Effector memory CD8-positive, alpha-beta T cell (primary cell): ENCODE data around the gene MEI1.
"Not testable (repeated sequence)": the region's sequence is repeated elsewhere in the genome, so short reads cannot be mapped to it uniquely, and the experiment has no call there.

Source experiments
- ATAC-seq: fragments of 150-1000 bp; cut with Tn5 transposase; replicated peaks from 2 replicates; pipeline ENCODE4 v1.10.0; 2021; ENCODE audit warnings: mild to moderate bottlenecking, moderate library complexity
- DNase-seq, 3 experiments: peaks; one replicate each; pipeline ENCODE4 v3.0.0; 2021
- H3K27ac Mint-ChIP-seq, 2 donors: one replicate each; pipeline ENCODE4 v1.8.0; 2022; ENCODE audit warnings: mild to moderate bottlenecking in 2 of 2, mixed read lengths in 2 of 2, moderate library complexity in 2 of 2
- H3K27me3 Mint-ChIP-seq, 2 donors: one replicate each; pipeline ENCODE4 v1.8.0; 2022; ENCODE audit warnings: mixed read lengths in 2 of 2
- H3K36me3 Mint-ChIP-seq: one replicate; pipeline ENCODE4 v1.8.0; 2022; ENCODE audit warnings: mild to moderate bottlenecking, moderate library complexity, mixed read lengths; ENCODE audit not compliant: insufficient read depth
- H3K4me1 Mint-ChIP-seq, 2 donors: one replicate each; pipeline ENCODE4 v1.8.0; 2022; ENCODE audit warnings: low read depth in 2 of 2, mixed read lengths in 2 of 2
- H3K4me3 Mint-ChIP-seq, 2 donors: one replicate each; pipeline ENCODE4 v1.8.0; 2022; ENCODE audit warnings: mild to moderate bottlenecking in 2 of 2, mixed read lengths in 2 of 2, moderate library complexity in 2 of 2
- H3K9me3 Mint-ChIP-seq, 2 donors: one replicate each; pipeline ENCODE4 v1.8.0; 2022; ENCODE audit warnings: mixed read lengths in 2 of 2

Gene MEI1

DNA sequence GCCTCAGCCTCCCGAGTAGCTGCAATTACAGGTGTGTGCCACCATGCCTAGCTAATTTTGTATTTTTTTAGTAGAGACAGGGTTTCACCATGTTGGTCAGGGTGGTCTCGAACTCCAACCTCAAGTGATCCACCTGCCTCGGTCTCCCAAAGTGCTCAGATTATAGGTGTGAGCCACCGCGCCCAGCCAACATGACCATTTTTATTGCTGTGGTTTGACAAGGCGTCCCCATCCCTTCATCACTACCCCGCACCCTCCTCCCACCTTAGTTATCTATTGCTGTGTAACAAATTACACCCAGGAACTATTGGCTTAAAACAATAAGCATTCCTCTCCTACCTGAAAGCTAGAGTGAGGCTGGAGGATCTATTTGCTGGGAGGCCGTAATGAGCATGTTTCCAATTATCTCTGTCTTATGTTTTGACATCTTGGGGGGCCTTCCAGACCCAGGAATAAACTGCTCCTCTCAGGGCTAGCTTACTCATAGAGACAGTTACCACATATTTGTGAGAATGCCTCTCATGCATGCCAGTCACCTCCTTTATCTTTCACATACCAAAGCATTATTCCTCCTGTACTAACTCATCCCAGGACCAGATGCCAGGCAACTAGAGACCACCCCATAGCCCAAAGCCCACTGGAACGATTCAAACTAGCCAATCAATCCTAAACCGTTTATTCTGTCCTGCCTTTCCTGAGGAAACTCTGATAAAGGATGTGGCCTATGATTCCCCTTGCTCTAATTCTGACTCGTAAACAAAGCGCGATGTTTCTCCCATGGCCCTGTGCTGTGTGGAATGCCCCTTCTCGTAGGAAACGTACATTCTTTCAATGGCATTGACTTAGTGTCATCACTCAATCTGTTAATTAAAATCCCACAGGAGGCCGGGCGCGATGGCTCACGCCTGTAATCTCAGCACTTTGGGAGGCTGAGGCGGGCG is 30.1 kb upstream of the MEI1 start:
- no peaks in the 10 kb centered on the region for H3K27me3 Mint-ChIP-seq
- DNase-seq = no peak
- H3K9me3 Mint-ChIP-seq = no peaks in the 10 kb centered on the region
- H3K36me3 Mint-ChIP-seq = peaks cover 46% of the 10 kb centered on the region
- peaks cover 2 to 9% of the 10 kb centered on the region in 2 donors for H3K4me1 Mint-ChIP-seq
- no peak for ATAC-seq
- H3K27ac Mint-ChIP-seq = peak overlapping the region in 1 of 2 donors; percentile 59
- H3K4me3 Mint-ChIP-seq = peak overlapping the region in 1 of 2 donors; percentile 27

DNA sequence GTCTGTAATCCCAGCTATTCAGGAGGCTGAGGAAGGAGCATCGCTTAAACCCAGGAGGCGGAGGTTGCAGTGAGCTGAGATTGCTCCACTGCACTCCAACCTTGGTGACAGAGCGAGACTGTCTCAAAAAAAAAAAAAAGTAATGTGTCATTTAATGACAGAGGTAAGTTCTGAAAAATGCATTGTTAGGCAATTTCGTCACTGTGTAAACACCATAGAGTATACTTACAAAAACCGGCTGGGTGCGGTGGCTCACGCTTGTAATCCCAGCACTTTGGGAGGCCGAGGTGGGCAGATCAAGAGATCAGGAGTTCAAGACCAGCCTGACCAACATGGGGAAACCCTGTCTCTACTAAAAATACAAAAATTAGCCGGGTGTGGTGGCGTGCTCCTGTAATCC is 27.2 kb upstream of the MEI1 start:
- DNase-seq, H3K27me3 Mint-ChIP-seq, ATAC-seq, H3K9me3 Mint-ChIP-seq, H3K4me1 Mint-ChIP-seq, H3K4me3 Mint-ChIP-seq: not testable (repeated sequence)
- peak overlapping the region in 1 of 2 donors; percentile 44 for H3K27ac Mint-ChIP-seq
- H3K36me3 Mint-ChIP-seq = peaks cover 48% of the 10 kb centered on the region

DNA sequence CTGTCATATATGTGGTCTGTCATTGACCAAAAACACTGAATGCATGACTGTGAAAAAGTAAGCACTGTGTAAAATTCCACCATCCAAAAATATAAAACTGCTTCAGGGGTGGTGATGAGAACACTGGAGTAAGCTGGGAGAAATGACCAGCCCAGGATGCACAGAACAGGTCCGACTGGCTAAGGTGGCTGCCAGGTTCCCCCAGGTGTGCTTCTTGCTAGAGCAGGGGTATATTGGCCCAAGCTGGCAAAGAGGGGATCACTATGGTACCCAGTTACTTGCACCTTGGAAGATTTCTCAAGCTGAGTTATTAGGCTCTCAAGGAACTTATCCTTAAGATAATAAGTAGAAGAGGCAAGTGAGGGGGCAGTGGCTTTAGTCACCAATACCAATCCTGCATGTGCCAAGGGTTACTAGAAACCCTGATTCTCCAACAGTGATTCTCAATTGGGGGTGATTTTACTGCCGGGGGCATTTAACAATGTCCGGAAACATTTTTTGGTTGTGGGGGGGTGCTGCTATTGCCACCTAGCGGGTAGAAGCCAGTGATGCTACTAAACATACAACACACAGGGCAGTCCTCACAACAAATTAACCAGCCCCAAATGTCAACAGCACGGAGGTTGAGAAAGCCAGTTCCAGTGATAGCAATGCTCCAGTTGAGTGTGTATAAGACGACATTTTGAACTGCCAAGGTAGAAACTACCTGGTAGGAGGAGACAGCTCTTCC is 26.4 kb upstream of the MEI1 start:
- no peak overlapping the region for H3K27ac Mint-ChIP-seq
- H3K9me3 Mint-ChIP-seq = no peaks in the 10 kb centered on the region
- H3K36me3 Mint-ChIP-seq = peaks cover 46% of the 10 kb centered on the region
- H3K4me3 Mint-ChIP-seq = no peak overlapping the region
- no peaks in the 10 kb centered on the region for H3K27me3 Mint-ChIP-seq
- peak in 1 of 3 experiments; percentile 16 for DNase-seq
- H3K4me1 Mint-ChIP-seq = peaks cover 4 to 10% of the 10 kb centered on the region in 2 donors
- peak; percentile 45 for ATAC-seq

DNA sequence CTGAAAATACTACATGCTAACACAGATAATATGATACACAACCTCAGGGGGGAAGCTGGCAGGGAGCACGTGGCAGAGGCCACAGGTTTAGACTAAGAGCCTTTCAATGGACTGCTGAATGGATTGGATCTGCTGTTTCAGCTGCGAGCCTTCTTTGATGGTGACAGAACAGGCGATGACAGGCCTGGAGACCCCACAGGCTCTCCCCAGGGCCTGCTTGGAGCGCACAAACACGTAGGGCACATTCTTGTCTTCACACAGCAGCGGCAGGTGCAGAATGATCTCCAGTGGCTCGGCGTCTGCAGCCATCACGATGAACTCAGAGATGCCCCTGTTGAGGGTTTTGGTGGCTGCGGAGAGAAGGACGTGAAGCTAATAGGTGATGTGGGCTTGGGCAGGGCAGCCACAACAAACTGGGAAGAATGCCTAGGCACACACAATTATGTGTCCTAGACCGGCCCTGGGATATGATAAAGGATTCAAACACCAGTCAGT is 24.4 kb upstream of the MEI1 start:
- Mint-ChIP-seq H3K4me3 (no peak overlapping the region), H3K4me1 (peaks cover 4 to 10% of the 10 kb centered on the region in 2 donors), H3K36me3 (peaks cover 65% of the 10 kb centered on the region), H3K9me3 (no peaks in the 10 kb centered on the region), H3K27me3 (no peaks in the 10 kb centered on the region), H3K27ac (peak overlapping the region in 1 of 2 donors; percentile 87)
- ATAC-seq = no peak
- no peak for DNase-seq

DNA sequence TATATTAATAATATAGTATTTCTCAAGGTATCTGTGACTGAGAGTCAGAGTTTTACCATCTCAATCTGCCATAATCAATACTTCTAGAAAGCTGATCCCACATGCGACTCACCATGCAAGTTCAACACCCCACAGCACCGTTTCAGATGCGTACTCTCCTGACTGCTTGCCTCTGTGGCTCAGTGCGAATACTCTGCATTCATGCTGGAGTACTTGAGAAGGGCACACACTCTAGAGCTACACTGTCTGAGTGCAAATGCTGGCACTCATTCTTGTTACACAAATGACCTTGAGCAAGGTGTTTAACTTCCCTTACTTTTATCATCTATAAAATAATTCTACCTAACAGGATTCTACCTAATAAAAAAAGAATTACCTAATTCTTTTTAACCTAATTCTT is 23.2 kb upstream of the MEI1 start:
- H3K4me3 Mint-ChIP-seq = no peak overlapping the region
- ATAC-seq (no peak), DNase-seq (no peak)
- no peaks in the 10 kb centered on the region for H3K27me3 Mint-ChIP-seq
- H3K36me3 Mint-ChIP-seq = peaks cover 74% of the 10 kb centered on the region
- no peaks in the 10 kb centered on the region for H3K9me3 Mint-ChIP-seq
- H3K27ac Mint-ChIP-seq = peak overlapping the region in 1 of 2 donors; percentile 23
- peaks cover 10 to 13% of the 10 kb centered on the region in 2 donors for H3K4me1 Mint-ChIP-seq

DNA sequence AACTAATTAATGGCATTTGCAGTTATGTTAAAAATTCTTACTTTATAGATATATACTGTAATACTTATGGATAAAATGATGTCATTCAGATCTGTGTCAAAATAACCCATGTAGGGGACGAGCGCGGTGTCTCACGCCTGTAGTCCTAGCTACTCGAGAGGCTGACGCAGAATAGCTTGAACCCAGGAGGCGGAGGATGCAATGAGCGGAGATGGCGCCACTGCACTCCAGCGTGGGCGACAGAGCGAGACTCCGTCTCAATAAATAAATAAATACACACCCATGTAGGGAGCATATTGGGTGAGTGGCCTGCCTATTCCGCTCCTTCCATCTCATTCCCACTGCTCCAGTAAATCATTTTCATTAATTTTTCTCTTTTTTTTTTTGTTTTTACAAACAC is 17.7 kb upstream of the MEI1 start:
- Mint-ChIP-seq H3K36me3 (peaks cover 48% of the 10 kb centered on the region), H3K4me1 (peaks cover 16 to 21% of the 10 kb centered on the region in 2 donors), H3K9me3 (no peaks in the 10 kb centered on the region), H3K27ac (peak overlapping the region; percentile 93 to 98), H3K4me3 (peak overlapping the region; percentile 93 to 96), H3K27me3 (no peaks in the 10 kb centered on the region)
- ATAC-seq (peak; percentile 49), DNase-seq (no peak)

DNA sequence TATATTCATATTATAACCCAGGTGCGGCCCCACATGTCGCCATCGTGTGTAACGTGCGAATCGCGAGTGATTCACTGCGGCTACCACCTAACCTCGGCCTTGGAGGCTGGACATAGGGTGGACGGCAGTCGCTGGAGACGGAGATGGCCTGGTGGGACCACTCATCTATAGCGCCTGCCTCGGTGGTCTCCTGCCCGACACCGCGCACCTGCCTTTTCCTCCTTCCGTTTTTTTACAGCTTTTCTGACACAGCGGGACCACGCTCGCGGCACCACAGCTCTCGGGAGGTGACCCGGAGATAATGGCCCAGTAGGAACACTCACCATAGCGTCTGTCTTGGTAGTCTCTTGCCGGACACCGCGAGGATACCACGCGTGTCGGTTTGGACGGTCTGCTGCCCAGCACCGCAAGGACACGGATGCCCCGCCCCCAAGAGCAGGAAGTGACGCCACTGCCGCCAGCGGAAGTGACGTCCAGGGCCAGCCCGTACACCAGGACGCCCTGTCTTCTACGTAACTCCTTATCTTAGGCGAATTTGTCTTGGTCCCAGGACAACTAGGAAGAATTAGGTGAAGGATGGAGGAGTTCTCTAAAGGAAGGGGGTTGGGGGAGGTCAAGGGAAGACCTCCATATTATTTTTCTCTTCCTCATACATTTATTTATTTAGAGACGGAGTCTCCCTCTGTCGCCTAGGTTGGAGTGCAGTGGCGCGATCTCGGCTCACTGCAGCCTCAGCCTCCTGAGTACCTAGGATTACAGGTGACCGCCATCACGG is 17.1 kb upstream of the MEI1 start:
- Mint-ChIP-seq H3K36me3 (peaks cover 48% of the 10 kb centered on the region), H3K4me1 (peaks cover 14 to 23% of the 10 kb centered on the region in 2 donors), H3K27me3 (no peaks in the 10 kb centered on the region), H3K27ac (peak overlapping the region; percentile 93 to 98), H3K4me3 (peak overlapping the region; percentile 93 to 96), H3K9me3 (no peaks in the 10 kb centered on the region)
- peak; percentile 94 for ATAC-seq
- DNase-seq = peak; percentile 80 to 87 (median 86)

DNA sequence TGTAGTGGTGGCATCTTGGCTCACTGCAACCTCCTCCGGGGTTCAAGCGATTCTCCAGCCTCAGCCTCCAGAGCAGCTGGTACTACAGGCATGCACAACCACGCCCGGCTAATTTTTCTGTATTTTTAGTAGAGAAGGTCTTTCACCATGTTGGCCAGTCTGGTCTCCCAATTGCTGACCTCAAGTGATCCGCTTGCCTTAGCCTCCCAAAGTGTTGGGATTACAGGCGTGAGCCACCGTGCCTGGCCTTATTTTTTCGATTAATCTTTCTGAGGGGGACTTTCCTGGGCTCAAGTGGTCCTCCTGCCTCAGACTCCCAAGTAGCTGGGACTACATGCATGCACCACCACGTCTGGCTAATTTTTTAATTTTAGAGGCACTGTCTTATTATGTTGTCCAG is 16.3 kb upstream of the MEI1 start:
- H3K36me3 Mint-ChIP-seq = peaks cover 45% of the 10 kb centered on the region

DNA sequence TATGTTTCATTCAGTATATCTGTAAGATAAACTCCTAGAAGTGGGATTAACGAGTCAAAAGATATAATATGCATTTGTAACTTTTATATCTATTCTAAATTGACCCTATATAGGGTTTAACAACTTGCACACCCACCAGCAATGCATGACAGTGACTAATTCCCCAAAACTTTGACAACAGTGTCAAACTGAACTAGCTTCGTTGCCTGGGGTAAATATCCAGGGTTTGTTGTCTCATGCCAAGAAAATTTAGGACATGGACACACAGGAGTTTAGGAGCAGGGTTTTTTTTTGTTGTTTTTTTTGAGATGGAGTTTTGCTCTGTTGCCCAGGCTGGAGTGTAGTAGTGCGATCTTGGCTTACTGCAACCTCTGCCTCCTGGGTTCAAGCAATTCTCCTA is 15.7 kb upstream of the MEI1 start:
- H3K27me3 Mint-ChIP-seq = no peaks in the 10 kb centered on the region
- H3K4me1 Mint-ChIP-seq = peaks cover 20 to 31% of the 10 kb centered on the region in 2 donors
- H3K9me3 Mint-ChIP-seq = no peaks in the 10 kb centered on the region
- DNase-seq (no peak), ATAC-seq (no peak)
- peak overlapping the region; percentile 93 to 96 for H3K4me3 Mint-ChIP-seq
- peaks cover 44% of the 10 kb centered on the region for H3K36me3 Mint-ChIP-seq
- H3K27ac Mint-ChIP-seq = peak overlapping the region; percentile 93 to 98

More for the DNA sequence above, 16.3 kb upstream of the MEI1 start:
- Mint-ChIP-seq H3K27ac (peak overlapping the region; percentile 93 to 98), H3K4me1 (peaks cover 16 to 28% of the 10 kb centered on the region in 2 donors), H3K4me3 (peak overlapping the region; percentile 93 to 96), H3K9me3 (no peaks in the 10 kb centered on the region), H3K27me3 (no peaks in the 10 kb centered on the region)
- DNase-seq (no peak), ATAC-seq (no peak)

DNA sequence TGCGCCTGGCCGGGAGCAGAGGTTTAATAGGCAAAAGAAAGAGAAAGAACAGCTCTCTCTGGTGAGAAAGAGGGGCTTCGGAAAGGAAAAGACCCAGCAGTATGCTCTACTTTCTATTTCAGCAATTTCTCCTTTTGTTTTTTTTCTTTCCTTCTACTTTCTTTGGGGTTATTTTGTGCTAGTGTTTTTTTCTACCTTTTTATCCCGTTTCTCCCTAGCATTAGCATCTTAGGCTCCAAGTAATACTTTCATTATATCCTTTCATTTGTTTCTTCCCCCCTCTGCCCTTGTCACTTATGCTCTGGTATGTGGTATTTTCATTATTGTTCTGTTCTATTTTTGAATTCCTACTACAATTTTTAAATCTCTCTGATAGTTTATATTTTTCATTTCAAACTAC is 15.1 kb upstream of the MEI1 start:
- H3K4me1 Mint-ChIP-seq = peaks cover 22 to 33% of the 10 kb centered on the region in 2 donors

DNA sequence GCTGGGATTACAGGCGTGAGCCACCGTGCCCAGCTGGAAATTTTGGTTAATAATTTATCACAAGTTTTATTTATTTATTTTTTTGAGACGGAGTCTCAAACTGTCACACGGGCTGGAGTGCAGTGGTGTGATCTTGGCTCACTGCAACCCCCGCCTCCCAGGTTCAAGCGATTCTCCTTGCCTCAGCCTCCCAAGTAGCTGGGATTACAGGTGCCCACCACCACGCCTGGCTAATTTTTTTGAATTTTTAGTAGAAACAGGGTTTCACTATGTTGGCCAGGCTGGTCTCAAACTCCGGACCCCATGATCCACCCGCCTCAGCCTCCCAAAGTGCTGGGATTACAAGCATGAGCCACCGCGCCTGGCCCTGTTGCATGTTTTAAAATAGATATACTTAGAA is 12.4 kb upstream of the MEI1 start:
- not testable (repeated sequence) for H3K27me3 Mint-ChIP-seq, ATAC-seq, H3K9me3 Mint-ChIP-seq, DNase-seq
- peaks cover 19 to 27% of the 10 kb centered on the region in 2 donors for H3K4me1 Mint-ChIP-seq
- peak overlapping the region; percentile 94 to 95 for H3K4me3 Mint-ChIP-seq
- peaks cover 33% of the 10 kb centered on the region for H3K36me3 Mint-ChIP-seq
- H3K27ac Mint-ChIP-seq = peak overlapping the region in 1 of 2 donors; percentile 99

More for the DNA sequence above, 15.1 kb upstream of the MEI1 start:
- no peak for DNase-seq
- Mint-ChIP-seq H3K36me3 (peaks cover 44% of the 10 kb centered on the region), H3K9me3 (no peaks in the 10 kb centered on the region), H3K27ac (peak overlapping the region; percentile 93 to 98), H3K27me3 (no peaks in the 10 kb centered on the region), H3K4me3 (peak overlapping the region in 1 of 2 donors; percentile 18)
- ATAC-seq = no peak

DNA sequence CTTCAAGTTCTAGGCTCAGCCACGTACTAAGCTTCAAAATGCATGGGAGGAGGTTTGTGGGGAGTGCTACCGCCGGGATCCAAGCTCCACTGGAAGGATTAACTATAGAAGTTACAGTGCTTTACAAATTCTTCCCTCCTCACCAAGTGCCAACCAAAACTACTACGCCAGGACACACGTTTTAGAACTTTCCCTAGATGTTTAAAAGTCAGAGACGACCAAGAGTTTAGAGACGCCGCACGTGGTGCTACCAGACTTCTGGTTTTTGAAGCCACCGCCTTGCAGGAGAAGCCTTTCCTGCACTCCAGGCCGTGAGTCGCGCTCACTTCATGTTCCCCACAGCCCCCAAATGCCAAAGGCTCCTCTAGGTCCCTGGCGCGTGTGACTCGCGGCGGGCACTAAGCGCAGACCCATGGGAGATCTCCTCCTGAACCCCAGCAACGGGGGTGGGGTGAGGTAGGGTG is 11.4 kb upstream of the MEI1 start:
- ATAC-seq (peak; percentile 12), DNase-seq (no peak)
- H3K9me3 Mint-ChIP-seq = no peaks in the 10 kb centered on the region
- H3K4me3 Mint-ChIP-seq = peak overlapping the region; percentile 94 to 95
- H3K36me3 Mint-ChIP-seq = peaks cover 24% of the 10 kb centered on the region
- H3K4me1 Mint-ChIP-seq = peaks cover 15 to 21% of the 10 kb centered on the region in 2 donors
- H3K27me3 Mint-ChIP-seq = no peaks in the 10 kb centered on the region
- peak overlapping the region; percentile 99 for H3K27ac Mint-ChIP-seq
